ENCODE data around the gene NOL3.

GRCh38 chr16:67215706-67216105 is 45.4 kb downstream of the NOL3 start:
- TF ChIP-seq CTCF (IDR thresholded peaks at IDR 0.05) (no peak), POLR2A (IDR thresholded peaks at IDR 0.05) (no peak)
